ENCODE results near the gene PBRM1. TPM values are rescaled to one million over a fixed set of nuclear protein-coding genes. Genes with fewer than 3 reads are reported as not detected.

The PBRM1 gene
- total and polyA plus RNA-seq, 2 of the 13 experiments (the other 11 are each of a cell fraction or from before 2014, with no cell fraction given) = 10.9 to 33.2 TPM

- no peak; the same call in 1 of the 2 replicates for TF ChIP-seq ZBED4 (CRISPR knock-in tag; IDR thresholded peaks at IDR 0.05; ENCODE audit: borderline replicate concordance)
- peak; percentile 71 for TF ChIP-seq ZMYM4 (CRISPR knock-in tag; IDR thresholded peaks at IDR 0.05)
- TF ChIP-seq ZBTB7A (CRISPR knock-in tag; IDR thresholded peaks at IDR 0.05) = no peak
- 0 out of 2 replicates have a peak, but pooled peaks have one; percentile 24 for TF ChIP-seq TP53 (CRISPR knock-in tag; conservative IDR thresholded peaks at IDR 0.05)
- 0 out of 2 replicates have a peak, but pooled peaks have one; percentile 29 for TF ChIP-seq SALL2 (CRISPR knock-in tag; IDR thresholded peaks at IDR 0.05)
- 0 out of 2 replicates have a peak, but pooled peaks have one; percentile 62 for TF ChIP-seq ZNF615 (CRISPR knock-in tag; IDR thresholded peaks at IDR 0.05; ENCODE audit: borderline replicate concordance)
- TF ChIP-seq KLF9 (CRISPR knock-in tag; IDR thresholded peaks at IDR 0.05; ENCODE audit: low read depth) = 0 out of 2 replicates have a peak, but pooled peaks have one; percentile 33
- no peak for TF ChIP-seq MAZ (IDR thresholded peaks at IDR 0.05; ENCODE audit: borderline replicate concordance, low read depth, low read length)
- TF ChIP-seq MAZ (CRISPR knock-in tag; IDR thresholded peaks at IDR 0.05; ENCODE audit: low read depth) = no peak; the same call in none of the 2 replicates
- no peak for TF ChIP-seq NFE2 (CRISPR knock-in tag; IDR thresholded peaks at IDR 0.05)
- TF ChIP-seq ZNF281 (CRISPR knock-in tag; IDR thresholded peaks at IDR 0.05; ENCODE audit: borderline replicate concordance) = peak; percentile 59; the same call in 1 of the 2 replicates
- TF ChIP-seq TRAFD1 (CRISPR knock-in tag; IDR thresholded peaks at IDR 0.05; ENCODE audit: borderline replicate concordance) = no peak
- TF ChIP-seq ZNF710 (CRISPR knock-in tag; IDR thresholded peaks at IDR 0.05; ENCODE audit: borderline replicate concordance) = peak; percentile 61; the same call in 1 of the 2 replicates
- peak; percentile 95; the same call in 2 of the 3 replicates for TF ChIP-seq MXI1 (IDR thresholded peaks at IDR 0.05; ENCODE audit: borderline replicate concordance, low read depth, low read length)
- no peak for TF ChIP-seq RAD51 (IDR thresholded peaks at IDR 0.05; ENCODE audit: borderline replicate concordance)
- peak; percentile 76; the same call in 1 of the 2 replicates for TF ChIP-seq NFKBIZ (CRISPR knock-in tag; IDR thresholded peaks at IDR 0.05)
- TF ChIP-seq ZFP41 (CRISPR knock-in tag; IDR thresholded peaks at IDR 0.05; ENCODE audit: borderline replicate concordance) = no peak
- peak; percentile 59 for TF ChIP-seq ESRRA (CRISPR knock-in tag; IDR thresholded peaks at IDR 0.05; ENCODE audit: low read depth)
Measured at GRCh38 chr3:52704611-52705437, 19.1 kb upstream of the PBRM1 start (continued).
